Right forelimb (tissue), 1 donor: Measurements from ENCODE around the gene IMMT.
"Not testable (repeated sequence)": the region's sequence is repeated elsewhere in the genome, so short reads cannot be mapped to it uniquely, and the experiment has no call there.

Experiments
- DNase-seq: peaks from one replicate; pipeline ENCODE4 v3.0.0-alpha.2; 2018

IMMT gene

DNA sequence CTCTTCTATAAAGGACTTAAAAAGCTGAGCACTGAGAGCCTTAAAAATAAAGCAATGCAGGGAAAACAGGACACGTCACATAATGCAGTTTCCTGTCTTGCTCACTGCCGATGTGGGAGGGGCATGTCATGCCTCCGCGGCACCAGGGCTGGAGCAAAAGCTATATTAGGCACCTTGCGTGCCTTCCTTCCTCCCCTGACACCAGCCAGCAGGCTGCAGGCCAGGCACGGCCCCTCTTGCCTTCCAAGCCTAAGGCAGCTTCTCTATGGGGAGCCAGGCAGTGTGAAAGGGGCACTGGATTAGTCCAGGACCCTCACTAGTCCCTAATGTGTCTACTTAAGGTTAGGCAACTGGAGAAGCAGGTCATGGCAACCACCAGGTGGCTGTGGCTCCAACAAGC, 30.3 kb upstream of the IMMT start:
- peak; percentile 55 for DNase-seq

DNA sequence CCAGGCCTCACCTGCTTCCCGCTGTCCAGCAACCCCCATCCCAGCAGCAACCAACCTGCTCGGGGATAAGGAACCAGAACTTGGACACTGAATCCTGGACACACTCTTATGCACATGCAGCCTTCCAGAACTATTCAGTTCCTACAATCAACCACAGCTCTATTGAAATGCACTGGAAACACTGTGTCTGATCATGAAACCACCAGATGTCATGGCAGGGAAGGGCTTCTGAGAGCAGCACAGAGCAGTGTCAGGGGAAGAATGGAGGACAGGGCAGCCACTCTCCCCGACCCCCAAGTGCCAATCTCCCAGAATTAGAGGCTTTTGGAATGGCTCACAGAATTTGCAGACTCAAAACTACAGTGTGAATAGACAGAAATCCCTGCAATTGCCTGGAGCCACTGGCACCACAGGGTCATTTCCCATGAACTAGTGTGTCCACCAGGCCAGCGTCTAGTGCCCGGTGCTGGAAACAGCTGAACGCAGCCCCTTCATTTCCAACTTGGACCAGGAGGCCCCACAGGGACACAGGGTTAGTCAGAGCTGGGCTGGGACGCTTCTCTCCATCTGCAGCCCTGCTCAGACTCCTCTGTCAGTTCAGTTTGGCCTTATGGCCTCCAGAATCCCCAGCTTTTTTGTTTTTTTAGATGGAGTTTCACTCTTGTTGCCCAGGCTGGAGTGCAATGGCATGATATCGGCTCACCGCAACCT, 29.5 kb upstream of the IMMT start:
- DNase-seq: no peak

DNA sequence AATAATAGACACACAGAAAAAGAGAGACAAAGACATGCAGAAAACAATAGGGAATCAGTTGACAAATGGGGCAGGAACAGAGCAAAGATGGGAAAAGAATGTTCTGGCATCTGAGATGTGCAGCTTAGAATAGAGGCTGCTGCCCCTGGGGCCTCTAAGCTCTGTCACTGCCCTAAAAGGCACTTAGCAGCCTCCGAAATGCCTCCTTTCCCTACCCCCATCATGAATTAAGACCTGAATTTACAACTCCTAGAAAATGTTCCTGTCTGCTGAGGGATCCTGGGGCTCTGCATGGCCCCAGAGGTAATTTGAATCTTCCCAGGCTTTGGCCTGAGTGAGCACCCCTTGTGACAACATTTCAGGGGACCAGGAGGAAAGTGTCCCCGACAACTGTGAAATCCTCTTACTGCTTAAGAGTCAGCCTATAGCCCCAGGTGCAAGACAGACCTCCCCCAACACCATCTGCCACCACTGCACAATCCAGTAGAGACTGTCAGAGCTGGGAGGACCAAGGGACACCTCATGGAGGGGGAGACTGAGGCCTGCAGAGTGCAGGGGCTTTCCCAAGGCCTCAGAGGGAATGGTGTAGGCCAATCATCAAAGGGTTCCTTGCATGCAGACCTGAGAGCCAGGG, 28.8 kb upstream of the IMMT start:
- DNase-seq: no peak

DNA sequence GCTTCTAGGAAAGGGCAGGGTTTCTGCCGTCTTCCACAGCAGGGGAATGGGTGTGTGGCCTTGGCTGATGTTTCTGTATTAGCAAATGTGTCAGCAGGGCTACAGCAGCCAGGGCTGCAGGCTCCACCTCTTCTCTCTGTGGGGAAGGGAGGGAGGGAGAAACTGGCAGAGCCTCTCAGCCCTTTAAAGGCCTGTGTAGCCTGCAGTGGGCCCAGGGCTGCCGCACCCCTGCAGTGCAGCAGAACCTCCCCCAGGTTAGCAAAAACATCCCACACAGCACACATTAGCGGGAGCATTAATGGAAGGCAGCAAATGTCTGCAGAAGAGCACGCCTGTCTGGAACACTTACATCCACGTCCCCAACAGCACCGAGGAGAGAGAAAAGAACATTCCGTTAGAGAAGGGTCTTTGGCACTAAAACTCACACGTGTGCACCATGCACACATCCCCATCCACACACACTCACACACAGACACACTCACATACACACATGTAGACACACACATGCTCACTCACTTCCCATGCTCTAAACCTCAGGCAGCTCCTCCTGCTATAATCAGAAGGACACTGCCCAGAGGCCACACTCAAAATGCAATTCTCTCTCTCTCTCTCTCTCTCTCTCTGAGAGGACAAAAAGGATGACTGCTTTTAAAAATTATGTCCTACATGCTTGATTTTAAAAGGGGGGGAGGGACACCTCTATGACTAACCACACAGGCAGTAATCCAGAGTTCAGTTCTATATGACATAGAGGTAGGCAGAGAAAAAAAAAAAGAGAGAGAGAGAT, 28.1 kb upstream of the IMMT start:
- peak; percentile 79 for DNase-seq

DNA sequence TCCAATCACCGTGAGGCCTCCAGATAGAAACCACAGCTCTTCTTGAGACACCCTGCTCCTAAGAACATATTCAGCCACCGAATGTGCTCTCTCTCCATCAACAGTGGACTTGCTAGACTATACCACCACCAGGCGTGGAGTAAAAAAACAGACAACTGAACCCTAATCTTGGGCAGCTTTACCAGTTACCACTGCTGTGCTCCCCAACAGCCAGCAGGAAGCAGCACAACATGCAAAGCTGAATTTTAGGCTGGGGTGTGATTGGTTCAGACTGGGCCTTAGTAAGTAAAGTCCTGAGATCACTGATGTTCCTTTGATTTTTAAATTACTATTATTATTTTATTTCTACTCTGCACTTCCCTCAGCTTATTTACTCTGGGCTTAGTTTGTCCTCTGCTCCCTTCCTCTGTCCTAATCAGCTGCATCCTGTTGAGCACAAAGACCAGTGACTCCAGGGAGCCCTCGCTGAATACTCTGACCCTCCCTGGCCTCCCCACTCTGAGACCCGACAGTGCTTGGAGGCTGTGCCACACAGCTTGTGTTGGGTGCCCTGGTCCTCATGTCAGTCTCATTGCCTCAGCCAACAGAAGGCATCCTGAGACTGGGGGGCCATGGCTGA, 25.9 kb upstream of the IMMT start:
- DNase-seq: peak; percentile 57

DNA sequence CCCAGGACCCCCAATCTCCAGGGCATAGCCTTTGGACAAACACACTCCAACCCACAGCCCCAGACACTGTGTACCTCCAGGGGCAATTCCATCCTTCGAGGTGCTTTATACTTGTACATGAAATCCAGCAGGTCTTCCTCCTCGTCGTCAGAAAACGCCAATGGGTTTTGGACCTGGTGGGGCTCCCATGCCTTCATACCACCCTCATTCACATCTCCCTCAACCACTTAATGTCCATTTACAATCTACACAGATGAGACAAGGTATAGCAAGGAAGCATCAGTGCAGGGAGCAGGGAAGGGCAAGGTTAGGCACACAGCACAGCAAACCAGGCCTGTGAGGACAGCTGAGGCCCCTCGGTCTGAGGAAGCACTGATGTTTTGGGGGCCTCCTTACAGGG, 24.6 kb upstream of the IMMT start:
- no peak for DNase-seq

DNA sequence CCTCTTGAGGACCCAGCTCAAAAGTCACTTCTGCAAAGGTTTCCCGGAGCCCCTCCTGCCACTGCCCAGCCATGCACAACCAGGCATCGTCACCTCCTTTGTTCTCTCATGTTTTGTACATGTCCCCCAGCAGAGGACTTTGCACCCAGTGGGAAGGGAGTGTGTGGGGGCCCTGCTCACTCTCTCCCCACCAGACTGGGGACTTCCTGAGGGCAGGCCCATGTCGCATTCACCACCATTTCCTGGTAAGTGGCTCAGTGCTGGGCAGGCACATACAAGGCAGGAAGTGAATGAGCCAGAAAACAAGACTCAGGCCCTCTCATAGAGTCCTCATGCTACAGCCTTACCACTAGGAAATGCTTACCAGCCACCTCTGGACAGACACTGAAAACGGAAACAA, 22.9 kb upstream of the IMMT start:
- DNase-seq: no peak

DNA sequence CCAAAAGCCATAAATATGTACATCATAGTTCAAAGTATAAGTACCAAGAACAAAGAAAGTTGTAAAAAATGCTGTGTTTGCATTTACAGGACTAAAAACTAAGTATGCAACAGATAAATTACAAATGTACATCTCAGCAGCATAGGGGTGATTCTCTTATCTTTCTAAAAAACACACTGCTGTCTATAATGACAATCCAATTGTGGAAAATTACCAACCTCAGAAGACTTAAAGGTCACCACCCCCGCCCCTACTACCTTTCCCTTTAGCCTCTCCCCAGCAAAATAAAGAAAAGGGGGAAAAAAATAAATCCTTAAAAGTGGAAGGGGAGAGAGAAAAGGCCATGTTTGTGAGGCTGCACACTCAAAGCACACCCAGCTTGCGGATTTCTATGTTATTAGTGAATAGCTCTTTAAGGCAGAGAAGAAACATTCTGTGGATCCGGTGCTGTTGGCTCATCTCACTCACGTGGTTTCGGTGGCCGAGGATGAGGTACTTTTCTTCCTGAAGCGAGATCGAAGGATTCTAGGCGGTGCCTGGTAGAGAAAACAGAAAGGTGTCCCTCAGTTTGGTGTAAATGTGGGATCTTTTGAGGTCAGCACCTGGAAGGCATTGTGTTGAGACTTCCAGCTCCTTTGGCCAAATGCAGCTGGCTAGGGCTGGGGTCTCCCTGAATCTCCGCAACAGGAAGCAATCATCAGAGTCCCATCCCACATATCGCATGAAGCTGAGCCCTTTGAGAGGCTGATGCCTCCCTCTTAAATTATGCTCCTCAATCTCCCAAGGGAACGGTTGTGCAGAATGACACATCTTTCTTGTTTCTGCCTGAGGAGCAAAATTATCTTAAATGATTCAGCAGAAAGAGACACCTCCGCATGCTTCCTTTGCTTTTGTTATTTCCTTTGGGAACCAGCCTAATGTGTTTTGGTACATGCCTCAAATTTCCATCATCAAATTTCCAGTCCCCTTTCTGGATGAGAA, 21.6 kb upstream of the IMMT start:
- DNase-seq: no peak

DNA sequence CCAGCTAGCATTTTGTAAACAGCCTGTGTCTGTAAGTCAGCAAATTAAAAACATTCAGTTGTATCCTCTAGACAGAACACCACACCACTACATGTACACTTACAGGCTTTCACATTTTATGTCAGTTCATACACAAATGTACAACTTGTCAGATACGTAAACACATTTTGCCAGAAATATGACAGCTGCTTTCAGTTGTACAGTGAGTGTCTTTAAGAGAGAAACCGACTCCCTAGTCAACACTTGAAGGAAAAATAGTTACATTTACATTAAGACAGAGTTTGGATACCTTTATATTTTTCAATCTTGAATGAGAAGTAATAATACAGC, 19.2 kb upstream of the IMMT start:
- DNase-seq: no peak

DNA sequence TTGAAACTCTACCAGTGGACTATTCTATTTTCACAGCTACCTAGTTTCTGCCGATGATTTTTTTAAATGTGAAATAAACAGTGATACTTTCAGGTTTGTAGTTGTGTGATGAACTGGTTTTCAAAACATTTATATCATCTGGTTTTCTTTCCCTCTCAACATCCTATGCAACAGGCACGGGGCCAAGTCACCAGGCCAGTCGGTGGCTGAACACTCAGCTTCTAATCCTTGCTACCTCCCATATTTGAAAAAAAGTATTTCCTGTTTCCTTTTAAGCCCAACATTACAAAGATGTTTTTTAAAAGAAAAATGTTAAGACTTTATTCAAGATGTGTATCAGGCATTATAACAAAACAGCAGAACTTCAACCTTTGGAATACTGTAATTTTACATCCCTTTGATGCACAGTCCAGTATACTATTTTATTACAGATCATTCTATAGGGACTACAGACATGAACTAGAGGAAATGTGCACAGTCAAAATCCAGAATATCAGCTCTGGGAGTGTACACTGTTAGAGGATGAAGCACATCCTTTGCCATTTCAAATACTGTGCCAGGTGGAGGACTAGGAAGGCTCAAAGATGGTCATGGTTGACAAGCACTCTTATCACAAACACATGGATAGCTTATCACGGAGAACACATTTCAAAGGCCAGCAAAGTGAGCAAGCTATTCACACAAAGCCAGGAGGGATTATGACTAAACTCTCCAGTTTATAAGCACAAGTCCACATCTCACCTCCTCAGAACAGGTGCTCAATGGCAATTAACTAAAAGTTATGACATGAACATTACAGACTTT, 18.6 kb upstream of the IMMT start:
- DNase-seq: no peak

DNA sequence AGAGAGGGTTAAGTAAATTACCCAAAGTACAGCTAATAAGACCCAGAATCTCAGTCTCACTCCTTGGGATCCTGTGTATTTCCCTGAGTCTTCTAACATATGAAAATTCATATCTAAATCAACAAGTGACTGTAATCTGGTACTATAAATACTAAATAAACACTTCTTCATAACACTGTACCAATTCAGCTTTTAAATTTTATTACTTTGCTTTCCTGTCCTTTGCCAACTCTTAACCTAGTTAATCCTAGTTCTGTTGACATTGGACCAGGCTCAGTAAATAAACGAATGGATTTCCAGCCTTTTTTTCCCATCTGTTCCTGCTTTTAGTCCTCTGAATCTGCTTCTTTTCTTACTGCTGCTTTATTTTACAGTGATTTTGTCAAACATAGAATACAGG, 17.8 kb upstream of the IMMT start:
- no peak for DNase-seq

DNA sequence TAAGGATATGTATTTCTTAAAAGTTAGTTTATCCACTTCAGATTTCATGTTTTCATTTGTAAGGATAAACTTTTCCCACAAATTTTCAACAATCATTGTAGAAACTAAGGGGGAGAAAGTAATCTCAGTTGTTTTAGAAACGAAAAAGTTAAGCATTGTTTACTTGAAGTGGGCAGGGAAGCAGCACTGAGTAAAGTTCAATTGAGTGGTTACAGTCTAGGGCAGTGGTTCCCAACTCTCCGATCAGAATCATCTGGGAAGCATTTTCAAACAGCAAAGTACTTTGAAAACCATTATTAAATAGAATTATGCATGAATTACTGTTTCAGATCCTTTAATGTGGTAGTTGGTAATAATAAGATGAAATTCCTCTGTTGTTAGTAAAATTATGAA, 16.5 kb upstream of the IMMT start:
- no peak for DNase-seq

DNA sequence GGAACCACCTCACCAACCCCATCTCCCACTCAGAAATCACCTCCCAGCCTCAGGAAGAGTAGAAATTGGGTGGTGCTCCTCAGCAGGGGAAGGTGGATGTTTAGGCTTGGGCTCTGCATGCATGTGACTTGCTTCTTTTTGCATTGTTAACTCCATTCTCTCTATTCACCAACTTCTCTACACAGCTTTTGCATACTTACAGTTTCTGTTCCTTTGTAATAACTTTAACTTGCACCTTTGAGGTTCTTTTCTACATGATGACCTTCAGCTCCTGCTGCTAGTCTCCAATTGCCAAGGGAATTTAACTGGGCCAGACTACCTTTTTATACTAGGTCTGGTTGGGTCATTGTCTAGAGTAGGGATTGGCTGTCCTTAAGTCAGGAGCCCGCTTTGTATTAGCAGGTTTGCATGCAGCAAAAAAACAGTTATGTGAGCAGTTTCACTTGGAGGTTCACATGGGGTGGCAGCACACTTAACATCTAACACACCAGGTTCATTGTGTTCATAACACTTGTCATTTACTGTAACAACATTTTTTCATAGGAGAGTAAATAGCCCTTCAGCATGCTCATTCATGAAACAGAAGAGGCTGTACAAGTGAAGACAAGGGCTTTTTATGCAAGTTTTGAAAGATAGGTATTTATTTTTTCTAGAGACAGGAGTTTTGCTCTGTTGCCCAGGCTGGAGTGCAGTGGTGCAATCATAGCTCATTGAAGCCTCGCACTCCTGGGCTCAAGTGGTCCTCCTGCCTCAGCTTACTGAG, 16.0 kb upstream of the IMMT start:
- DNase-seq: no peak

DNA sequence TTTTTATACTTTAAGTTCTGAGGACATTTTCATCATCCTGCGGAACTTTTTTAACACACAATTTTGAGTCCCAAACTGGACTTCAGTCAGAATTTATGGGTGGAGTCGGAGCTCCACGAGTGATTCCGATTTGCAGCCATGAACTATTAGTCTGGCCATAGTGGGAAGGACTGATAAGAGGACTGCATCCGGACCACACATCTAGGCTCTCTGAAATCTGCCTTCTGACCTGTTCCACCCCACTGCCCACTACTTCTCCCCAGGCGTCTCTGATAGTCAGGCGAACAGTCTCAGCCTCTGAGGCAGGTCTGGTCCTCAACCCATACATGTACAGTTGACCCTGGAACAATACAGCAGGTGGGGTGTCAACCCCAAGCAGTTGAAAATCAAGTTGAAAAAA, 9.2 kb upstream of the IMMT start:
- DNase-seq: no peak

DNA sequence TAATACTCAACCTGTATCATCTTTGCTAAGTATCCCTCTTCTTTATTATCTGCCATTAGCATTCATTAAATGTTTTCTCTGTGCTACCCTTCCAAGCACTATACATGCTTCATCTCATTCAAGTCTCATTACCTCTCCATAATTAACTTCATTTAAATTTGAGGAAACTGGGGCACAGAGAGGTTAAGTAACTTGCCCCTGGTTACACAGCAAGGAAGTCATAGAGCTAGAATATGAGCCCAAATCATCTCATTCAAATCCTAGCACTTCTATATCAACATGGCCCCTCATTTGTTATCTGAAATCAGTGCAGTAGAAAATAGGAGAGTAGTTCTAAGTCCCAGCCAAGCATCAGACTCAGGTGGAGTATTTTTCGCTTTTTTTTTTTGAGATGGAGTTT, 8.4 kb upstream of the IMMT start:
- DNase-seq: no peak

DNA sequence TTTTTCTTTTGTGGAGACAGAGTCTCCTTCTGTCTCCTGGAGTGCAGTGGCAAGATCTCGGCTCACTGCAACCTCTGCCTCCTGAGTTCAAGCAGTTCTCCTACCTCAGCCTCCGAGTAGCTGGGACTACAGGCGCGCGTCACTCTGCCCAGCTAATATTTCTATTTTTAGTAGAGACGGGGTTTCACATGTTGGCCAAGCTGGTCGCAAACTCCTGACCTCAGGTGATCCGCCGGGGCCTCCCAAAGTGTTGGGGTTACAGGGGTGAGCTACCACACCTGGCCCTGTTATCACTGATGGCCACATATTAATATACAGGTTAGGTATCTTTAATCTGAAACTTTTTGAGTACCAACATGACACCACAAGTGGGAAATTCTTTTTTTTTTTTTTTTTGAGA, 7.4 kb upstream of the IMMT start:
- no peak for DNase-seq

DNA sequence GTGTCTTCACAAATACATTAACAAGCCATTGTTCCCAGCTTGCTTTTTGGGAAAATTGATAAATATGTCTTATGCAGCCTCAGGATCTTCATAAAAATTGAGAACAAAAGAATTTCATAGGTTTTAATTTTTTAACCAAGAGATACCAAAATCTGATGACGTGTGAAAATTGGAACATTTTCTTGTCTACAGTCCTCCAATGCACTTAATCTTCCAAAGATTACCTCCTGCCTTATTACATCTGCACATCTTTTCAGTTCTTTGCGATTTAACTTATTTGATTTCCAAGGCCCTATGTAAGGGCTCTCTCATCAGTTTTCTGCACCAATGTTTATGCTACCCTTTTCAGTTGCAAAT, 7.1 kb upstream of the IMMT start:
- no peak for DNase-seq

DNA sequence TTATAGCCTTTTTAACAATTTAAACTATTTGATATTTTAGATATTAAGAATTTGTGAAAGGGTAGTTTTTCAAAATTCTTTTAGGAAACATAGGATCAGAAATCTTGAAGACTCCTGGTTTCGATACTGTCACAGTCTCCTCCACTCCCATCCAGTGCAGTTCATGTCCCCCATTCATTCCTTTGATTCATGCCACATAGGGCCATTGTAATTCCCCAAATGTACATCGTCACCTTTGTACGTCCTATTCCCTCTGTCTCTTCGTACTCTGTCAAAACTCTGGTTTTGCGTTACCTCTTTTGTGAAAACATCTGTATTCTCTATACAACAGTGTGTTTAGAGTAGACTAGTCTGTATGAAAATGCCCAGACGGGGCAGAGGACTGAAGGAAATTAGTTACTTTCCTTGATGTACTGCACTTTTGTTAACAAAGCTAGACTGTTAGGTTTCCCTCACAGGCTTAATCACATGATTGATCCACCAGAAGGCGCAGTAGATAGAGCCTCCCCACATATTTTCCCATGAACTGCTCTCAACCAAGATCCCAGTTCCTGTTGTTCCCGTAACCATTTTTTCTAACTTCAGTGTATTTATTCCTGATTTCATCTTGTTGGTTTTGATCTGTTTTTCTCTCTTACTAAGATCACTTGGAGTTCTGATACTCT, 6.5 kb upstream of the IMMT start:
- no peak for DNase-seq

DNA sequence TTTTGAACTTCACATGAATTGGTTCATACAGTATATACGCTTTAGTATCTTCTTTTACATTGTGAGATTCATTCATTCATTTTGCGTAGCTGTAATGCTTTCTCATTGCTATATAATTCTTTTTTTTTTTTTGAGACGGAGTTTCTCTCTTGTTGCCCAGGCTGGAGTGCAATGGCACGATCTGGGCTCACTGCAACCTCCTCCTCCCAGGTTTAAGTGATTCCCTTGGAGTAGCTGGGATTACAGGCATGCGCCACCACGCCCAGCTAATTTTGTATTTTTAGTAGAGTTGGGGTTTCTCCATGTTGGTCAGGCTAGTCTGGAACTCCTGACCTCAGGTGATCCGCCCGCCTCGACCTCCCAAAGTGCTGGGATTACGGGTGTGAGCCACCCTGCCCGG, 5.3 kb upstream of the IMMT start:
- not testable (repeated sequence) for DNase-seq

DNA sequence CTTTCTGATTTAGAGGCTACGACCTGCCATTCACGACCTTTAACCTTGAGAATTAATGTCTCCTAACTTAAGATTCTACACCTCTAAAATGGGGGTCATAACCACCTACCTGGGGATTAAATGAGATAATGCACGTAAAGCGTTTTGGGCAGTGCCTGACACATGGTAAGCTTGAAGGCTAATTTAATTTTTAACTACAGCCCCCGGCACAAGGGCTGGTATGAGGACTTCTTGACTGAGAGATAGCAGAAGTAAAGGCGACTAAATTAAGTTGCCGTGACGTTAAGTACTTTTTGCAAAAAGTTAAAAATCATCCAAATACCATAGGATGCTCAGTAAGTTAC, 4.5 kb upstream of the IMMT start:
- no peak for DNase-seq
